NCI-H146 treated with DMSO at 0.1 percent for 48 hours (cell line): ENCODE measurements around the gene PIK3R6.
"Not testable (repeated sequence)": the region's sequence is repeated elsewhere in the genome, so short reads cannot be mapped to it uniquely, and the experiment has no call there.

Experiments used
- DNase-seq: peaks from one replicate; lab custom pipeline; 2025; ENCODE audit not compliant: unreplicated experiment; lab: John Stamatoyannopoulos, UW

Gene PIK3R6

DNA sequence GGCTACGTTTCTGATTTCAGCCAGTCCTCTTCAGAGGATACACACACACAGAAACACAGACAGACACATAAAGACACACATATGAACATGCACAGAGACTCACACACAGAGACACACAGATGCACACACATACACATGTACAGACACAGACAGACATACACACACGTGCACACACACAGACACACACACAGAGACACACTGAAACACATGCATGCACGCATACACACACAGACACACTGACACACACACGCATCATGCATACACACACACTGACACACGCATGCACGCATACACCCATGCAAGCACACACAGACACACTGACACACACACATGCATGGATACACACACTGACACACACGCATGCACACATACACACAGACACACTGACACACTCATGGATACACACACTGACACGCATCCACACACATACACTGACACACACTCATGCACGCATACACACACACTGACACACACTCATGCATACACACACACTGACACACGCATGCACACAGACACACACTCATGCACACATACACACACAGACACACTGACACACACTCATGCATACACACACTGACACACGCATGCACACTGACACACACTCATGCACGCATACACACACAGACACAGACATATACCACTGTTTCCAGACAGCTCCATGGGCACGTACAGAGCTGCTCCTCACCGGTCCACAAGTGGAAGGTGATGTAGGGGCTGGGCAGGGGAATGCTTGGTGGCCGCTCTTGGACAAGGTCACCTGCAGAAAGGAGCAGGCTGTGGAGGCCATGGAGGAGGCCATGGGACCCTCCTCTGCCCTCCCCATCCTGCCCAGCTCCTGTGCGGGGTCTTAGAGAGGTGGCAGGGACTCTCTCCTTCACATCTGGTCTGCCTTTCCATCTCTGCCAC is 38.2 kb downstream of the PIK3R6 start:
- no peak for DNase-seq

DNA sequence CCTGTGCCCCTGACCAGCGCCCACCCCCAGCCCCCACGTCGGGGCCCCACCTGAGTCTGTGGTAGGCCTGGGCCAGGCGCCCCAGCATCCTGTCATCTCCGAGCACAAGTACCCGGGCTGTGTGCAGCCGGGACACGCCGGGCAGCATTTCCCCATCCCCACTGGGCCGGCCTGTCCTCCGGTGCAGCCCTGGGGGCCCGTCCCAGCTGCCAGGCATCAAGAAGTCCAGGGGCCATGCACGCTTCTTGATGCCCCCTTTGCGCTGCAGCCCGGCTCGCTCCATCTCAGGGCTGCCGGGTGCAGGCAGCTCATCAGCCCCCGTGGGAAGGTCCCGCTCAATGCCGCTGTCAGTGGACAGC is 39.0 kb downstream of the PIK3R6 start:
- DNase-seq, result no peak

DNA sequence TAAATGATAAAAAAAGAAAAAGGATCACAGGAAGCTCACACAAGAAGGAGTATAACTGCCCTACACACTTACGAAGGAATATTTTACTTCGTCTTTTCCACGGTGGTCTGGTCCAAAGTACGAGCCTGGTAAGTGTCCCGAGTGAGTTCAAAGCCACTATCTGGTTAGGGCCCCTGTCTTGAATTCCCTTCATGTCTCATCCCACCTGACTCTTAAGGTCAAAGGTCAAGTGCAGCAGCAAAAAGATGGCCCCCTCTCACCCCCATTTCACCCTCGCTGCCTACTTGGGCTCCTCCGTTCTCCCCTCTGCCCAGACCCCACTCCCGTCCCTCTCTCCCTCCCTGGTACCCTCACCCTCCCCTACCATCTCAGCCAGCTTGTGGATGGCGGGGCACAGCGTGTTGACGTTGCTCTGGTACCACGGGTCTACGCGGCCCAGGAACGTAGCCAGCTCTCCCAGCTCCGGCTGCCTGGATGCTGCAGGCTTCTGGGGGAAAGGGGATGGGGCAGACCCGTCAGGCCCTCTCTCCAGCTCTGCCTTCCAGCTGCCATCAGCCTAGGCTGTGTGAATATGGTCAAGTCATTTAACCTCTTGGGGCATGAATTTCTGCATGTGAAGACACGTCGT is 40.6 kb downstream of the PIK3R6 start:
- DNase-seq, result no peak

DNA sequence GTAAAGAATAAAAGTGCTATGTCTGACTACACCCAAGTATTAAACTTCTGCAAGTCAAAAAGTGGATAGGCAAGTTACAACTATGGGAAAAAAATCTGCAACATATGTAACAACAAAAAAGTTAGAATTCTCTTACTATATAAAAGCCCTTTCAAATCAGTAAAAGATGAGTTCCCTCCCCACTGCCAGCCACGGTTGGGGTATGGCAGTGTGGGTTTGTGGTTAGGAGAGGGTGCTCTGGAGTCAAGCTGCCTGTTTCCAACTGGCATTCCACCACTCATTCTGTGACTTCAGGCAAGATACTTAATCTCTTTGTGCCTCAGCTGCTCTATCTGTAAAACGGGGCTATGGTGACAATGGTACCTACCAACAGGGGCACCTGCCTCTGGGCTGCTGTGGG is 41.7 kb downstream of the PIK3R6 start:
- DNase-seq, result no peak

DNA sequence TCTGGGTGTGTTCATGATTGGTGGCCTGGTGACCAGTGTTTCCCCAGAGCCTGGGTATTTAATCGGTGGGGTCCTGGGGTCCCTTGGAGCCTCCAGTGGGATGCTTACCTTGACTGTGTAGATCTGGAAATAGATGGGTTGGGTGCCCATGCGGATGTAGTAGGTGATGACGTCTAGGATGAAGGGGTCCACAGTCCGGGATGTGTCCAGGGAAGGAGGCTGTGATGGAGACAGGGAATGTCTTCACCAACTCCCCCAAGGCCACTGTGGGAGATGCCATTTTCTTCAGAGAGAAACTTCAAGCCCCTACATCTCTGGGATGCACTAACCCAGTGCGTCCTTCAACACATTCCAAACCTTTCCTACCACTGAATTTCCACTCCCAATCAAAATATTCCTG is 44.2 kb downstream of the PIK3R6 start:
- DNase-seq, result no peak

DNA sequence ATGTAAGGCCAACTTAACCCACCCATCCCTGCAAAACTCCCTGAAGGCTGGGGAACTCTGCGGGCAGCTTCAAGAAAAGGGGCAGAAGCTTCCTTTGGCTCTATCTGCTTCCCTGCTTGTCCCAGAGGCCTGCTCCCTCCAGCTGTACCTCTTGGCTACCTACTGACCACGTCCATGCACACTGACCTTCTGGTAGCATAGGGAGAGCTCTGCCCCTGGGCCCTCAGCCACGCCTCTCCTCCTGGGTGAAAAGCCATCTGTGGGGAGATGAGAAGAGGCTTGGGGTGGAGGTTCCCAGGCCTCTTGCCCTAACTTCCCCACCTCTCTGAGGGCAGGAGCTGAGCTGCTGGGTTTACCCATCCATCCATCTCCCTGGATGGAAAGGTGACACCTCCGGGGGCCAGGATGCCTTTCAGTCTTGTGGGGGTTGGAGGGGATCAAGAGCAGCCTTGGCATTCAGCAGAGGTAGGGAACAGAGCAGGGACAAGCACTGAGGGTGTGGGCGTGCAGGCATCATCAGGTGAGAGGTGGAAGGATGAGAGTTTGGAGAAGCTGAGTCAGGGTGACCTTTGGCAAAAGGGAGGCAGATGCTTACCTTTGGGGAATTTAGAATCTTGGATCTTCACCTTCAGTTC is 45.0 kb downstream of the PIK3R6 start:
- DNase-seq, result no peak

DNA sequence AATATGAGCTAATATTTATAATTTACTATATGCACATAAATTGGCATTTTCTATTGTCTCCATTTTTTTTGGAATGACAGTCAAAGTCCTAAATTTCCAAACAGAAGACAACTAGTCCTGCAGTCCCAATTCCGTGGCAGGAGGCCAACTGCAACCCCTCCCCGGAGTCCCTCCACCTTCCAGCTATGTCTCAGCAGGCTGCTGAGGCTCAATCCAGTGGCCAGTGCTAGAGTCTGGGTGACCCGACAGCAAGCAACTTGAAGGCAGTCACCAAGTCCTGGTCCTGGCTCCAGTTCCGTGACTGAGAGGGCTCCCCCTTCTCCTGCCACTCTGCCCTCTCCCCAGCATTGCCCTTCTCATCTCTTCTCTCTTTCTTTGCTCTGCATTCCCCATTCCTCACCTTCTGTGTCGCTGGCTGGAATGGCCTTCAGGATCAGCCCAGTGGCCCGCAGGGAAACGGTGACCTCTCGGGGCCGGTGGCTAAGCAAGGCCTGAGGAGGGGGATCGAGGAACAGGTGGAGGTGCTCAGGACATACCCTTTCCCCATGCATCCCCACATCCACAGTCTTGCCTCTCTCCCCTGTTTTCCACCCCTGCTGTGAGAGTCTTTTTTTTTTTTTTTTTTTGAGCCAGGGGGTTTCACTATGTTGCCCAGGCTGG is 45.9 kb downstream of the PIK3R6 start:
- no peak for DNase-seq

DNA sequence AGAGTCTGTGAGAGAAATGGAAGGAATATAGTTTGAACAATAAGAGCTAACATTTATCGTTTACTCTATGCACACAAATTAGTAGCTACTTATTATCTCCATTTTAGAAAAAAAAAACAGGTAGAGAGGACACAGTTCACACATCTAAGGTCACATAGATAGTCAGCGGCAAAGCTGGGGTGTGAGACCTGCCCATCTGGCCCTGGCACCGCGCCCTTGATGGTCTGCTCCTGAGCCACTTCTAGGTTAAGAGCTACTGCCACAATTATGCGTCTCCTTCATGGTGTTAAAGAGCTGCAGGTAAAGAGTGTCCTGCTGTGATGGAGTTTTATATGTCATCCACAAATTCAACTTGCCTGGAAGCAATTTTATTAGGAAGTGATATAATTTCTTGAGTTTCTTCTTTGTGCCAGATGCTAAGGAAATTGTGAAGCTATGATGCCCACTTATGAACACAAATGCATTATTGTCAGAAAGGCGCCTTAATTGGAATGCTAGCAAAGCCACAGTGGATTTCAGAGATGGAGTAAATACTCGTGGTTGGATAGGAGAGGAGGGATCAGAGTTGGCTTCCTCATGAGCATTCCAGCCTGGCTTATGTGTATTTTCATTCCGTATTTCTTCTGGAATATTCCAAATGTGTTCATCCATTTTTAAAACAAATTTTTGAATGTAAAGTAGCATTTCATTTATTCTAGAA is 47.0 kb downstream of the PIK3R6 start:
- DNase-seq, result no peak

DNA sequence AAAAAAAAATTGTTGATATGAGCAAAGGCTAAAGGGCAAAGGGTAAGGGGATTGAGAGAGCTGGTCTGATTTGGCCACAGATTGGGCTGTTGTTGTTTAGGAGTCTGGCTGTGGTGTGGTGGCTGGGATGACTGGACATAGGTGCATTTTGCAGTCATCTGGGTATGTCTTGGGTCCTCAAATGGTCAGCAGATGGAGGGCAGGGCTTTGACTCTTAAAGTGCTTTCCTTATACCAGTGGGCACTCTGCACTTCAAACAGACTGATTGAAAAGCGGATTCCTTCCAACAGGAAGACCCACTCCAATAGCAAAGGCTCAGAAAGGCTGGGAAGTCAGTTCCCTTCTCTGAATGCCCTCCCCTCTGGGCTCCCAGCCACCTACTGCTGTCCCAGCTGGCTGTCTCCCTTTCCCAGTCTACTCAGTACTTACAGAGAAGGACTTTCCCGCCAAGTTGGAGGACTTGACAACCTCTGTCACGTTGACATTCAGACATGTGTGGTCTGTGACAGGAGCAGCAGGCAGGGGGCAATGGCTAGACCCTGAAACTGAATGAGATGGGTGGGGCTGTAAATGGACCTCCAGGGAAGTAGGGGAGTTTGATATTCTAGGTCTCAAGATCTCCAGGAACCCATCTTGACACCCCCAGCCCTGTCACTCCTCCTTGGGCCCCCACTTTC is 48.7 kb downstream of the PIK3R6 start:
- DNase-seq, result no peak

DNA sequence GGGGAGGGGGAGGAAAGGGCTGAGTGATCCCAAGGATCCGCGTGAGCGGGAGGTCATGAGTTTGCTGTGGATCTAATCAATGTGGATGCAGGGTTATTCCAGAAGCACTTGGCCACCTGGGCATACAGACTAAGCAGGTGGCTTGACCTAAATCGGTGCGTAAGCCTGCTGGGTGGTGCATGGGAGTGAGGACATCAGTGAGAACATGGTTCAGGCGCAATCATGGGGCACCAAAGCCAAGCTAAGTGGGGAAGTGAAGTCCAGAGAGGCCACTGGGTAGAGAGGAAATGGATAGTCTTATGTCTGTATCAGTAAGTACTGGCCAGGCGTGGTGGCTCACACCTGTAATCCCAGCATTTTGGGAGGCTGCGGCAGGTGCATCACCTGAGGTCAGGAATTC is 49.4 kb downstream of the PIK3R6 start:
- no peak for DNase-seq

DNA sequence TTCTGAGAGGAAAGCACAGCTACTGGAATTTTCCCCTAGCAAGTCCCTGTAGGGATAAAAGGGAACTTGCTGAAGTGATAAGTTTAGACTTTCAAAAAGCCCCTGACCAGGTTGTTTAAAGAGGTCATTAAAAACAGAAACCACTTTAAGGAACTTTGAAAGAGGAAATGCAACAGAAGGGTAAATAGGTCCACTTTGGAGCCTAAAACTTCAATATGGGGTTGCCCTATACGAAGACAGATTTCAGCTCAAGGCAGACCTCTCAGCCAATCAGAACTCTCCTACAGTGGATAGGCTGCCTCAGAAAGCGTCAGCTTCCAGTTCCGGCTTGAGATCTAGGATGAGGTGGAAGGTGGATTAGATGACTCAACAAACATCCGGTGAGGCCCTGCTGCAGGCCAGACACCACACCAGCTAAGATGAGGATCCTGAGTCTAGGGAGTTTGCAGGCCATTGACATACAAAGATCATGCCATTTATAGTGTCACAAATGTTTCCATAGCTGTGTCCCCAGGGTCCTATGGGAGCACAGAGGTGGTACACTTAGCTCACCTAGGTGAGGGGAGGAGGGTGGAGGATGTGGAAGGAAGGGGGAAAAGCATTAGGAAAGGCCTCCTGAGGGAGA is 60.4 kb downstream of the PIK3R6 start:
- no peak for DNase-seq

DNA sequence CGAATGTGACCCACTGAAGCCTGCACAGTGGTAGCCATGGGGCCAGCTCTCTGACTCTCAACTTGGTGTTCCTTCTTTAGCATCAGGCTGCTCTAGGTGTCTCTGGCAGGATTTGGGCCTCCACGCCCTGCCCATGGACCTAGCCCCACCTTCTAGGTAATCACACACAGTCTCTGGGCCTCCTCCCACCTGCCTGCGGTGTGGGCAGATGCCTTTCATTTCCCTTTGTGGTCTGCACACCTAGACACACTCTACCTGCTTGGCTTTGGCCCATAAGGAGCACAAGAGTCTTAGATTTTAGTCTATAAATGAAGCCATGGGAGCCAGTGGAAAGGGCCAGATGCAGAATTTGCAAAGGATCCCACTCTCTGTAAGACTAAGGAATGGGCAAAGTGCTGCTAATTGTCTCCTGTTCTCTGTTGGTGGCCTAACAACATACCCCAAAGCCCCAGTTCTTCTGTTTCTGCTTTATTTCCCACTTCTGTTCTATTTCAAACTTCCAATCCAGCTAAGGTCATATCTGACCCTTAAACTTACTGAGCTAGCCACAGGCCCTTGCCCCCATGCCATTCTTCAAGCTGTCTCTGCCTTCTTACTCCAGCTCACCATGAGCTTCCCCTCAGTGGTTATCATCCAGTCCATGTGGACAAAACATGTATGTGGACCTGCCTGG is 61.1 kb downstream of the PIK3R6 start:
- no peak for DNase-seq

DNA sequence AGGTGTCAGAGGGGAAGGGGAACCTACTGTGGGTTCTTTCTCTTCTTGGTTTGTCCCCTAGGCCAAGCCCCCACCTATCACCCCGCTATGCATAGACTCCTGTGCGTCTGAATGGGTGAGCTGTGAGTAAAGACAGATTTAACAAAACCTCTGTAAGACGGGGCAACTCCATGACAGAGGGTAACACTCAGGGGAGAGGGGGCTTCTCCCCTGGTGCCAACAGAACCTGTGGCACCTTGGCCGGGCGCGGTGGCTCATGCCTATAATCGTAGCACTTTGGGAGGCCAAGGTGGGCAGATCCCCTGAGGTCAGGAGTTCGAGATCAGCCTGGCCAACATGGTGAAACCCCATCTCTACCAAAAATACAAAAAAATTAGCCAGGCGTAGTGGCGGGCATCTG is 62.1 kb downstream of the PIK3R6 start:
- not testable (repeated sequence) for DNase-seq

DNA sequence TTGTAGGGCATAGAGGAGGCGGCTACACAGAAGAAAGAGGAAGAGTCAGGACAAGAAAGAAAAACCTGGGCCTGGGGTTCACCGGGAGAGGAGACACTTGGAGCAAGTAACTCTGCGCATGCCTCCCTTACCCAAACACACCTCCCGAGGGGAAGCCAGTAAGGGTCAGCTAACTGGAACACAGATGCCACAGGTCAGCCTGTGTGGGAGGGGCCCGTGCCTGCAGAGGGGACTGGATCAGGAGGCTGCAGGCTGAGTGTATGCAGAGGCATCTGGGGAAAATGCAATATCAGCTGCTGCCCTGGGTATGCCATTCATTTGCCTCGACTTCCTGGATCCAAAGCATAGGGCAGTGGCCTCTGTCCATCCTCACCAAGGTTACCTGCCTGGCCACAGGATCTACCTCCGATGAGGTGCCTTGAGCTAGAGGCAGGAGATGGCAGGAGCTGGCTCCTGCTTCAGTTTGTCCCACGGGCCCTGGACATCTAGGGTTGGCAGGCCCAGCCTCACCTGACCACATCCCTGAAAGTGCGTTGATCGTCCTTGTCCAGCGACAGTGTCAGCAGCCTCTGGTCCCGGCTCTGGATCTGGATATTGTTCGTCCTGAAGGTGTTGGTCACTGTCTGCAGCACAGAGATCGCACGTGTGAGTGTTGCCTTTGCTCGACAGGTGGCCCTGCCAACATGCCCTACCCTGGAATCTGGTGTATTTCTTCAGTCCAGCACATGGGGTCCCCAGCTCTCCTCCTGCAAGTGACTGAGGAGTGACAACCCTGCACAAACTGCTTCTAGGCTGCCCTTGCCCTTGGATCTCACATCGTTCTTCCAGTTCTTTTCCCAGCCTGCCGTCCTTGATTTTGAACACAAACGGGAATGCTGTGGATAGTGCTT is 63.7 kb downstream of the PIK3R6 start:
- DNase-seq, result peak; percentile 6

DNA sequence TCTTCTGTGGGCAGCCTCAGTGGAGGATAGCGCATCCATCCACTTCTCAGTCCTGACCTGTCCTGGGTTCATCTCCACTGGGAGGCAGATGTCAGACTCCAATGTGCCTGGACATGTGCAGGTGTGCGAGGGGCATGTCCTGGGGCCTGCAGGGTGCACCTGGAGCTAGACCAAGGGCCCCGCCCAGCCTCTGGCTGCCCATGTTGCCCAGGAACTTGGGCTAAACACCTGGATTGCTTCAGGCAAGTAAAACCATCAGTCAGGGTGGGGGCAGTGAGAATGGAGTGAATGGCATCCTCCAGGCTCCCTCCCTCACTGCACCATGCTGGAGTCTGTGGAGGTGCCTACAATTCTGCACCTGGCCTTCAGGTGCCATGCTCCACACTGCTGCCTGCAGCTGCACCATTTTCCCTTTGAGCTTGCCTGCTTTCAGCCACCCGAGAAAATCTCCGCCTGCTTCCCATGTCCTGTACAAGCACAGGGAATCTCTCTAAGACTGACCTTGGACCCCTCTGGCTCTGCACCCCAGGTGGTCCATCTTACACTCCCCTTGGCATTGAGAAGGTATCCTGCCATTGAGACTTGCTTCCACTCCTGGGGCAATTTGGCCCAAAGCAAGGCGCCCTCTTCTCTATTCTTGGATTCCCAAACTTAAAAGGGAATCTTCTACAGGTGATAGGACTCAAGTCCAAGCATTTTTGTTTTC is 66.2 kb downstream of the PIK3R6 start:
- peak; percentile 15 for DNase-seq

DNA sequence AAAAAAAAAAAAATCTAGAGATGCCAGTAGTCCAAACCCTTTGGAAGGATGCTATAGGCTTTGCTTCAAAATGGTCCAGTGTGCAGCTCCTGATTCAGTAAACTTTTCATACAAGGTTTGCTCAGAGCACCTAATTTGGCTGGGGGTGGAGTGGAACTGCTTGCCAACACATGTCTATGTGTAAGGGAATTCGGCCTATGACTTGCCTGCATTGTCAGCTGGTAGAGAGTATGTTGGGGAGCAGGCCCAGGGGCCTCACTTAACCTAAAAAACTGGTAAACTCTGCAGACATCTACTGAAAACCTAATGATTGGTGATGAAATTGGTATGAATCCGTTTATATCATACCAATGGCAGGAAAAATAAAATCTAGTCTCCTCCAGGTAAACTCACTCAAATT is 66.8 kb downstream of the PIK3R6 start:
- no peak for DNase-seq

DNA sequence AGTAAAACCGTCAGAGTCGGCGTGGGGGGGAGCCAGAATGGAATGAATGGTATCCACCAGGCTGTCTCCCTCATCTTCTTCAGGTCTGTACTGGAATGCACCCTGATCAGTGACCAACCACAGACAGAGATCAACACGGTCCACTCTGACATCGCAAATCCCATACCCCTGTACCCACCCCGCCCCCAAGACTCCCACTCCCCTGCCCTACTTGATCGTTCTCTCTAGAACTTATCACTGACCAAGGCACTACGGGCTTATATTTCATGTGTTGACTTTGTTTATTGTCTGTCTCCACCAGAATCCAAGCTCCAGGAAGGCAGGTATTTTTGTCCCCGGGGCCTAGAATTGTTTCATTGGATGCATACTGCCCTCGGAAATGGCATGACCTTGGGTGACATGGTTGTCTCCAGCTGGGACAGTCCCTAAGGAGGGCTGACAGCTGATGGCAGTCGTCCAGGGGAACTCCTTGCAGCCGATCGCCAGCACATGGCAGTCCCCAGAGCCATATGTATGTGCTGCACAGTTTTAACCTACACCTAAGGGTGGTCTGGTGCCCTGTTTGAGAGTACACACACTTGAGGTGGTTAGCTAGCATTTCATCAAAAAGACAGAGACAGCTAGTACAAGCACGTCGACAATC is 67.8 kb downstream of the PIK3R6 start:
- DNase-seq, result no peak
